GM19035 (cell line): ENCODE results near the gene HSD17B10.
A peak's percentile ranks its signal among the peaks of the same experiment; 100 is the strongest.
"Not testable (repeated sequence)": the region's sequence is repeated elsewhere in the genome, so short reads cannot be mapped to it uniquely, and the experiment has no call there.

ENCODE experiments used
- ATAC-seq: cut with Tn5 transposase; IDR thresholded peaks from one replicate; pipeline ENCODE4 v1.9.1; 2021; ENCODE audit not compliant: unreplicated experiment

Gene HSD17B10

GRCh38 chrX:53438174-53438831 lies 4.1 kb upstream of the HSD17B10 start:
- ATAC-seq: no peak

- no peak for ATAC-seq
These were observed 3.0 kb upstream of the HSD17B10 start for GRCh38 chrX:53437206-53437605.

DNA sequence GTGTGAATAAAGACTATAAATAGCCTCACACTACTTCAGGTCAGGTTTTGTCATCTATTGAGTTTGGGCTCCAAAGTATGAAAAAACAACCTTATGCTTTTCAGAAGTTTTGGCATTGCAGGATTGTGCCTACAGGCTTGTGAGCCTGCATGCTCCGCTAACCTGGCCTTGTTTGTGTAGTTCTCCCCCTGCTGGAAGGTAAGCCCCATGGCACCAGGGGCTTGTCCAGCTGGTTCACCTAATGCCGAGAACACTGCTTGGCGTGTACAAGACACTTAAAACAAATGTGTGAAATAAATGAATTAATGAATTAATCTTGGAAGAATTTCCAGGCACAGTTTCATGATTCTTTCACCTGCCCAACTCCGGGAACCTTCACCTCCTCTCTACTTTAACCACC lies 1.8 kb upstream of the HSD17B10 start:
- ATAC-seq: peak; percentile 47

- no peak for ATAC-seq
These were observed 3.9 kb downstream of the HSD17B10 start for GRCh38 chrX:53430231-53430630.

GRCh38 chrX:53429755-53430154 lies 4.4 kb downstream of the HSD17B10 start:
- no peak for ATAC-seq

DNA sequence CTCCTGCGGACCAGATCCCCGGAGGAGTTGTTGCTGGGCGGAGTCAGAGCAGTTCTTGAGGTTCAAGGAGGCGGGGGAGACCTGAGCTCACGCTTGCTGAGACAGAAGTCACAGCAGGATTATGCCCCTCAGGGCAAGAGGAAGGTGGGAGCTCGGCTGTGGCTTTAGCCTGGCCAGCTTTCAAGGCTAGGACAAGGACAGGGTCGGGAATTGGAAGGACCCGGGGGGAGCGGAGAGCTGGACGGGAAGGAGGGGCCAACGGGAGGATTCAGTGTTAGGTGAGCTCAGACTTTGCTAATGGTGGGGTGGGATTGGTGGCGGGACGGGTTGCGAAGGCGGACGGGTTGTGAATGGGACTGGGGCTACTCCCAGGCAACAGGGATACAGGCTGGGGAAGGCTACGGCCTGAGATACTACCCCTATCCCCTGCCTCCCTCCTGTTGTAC lies 11.3 kb downstream of the HSD17B10 start, which contains the start of gene RIBC1:
Gene RIBC1 (plus strand): TSS at position 13 of the 446 bp plus-strand sequence. CDS start 3,404 bp downstream, outside the sequence.
- ATAC-seq: no peak

DNA sequence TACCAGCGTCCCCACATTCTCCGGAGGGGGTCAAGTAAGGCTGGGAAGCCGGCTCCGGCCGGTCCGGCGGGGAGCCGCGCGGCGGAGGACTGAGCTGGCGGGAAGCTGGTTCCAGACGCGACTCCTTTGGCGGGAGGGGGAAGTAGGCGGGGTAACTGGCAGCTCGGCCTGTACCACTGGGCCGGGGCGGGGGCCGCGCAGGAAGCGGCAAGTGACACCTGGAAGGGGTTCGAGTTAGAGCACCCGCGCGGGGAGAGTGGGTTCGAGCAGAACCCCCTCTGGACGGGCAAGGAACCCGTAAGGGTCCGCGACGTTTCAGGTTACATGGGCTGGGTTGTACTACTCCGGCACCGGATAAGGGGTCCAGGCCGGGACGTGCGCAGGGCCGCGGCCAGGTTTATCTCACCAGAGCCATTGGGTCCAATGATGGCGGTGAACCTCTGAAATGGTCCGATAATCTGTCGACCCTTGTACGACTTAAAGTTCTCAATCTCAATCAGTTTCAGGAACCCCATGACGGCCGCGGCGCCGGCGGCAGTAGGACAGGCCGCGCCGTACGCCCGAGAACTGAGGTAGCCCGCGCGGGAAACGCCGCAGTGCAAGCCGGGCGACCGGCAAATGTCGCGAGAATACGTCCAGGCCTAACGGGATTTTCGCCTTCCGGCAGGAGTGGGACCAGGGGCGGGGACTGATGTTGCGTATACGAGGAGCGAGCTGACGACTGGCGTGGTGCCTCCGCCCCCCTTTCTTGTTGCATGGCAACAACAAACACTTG lies 11.9 kb downstream of the HSD17B10 start, which contains the start of gene SMC1A:
Gene SMC1A (minus strand): TSS at position 569 of the 775 bp plus-strand sequence. CDS start 54 bp downstream, at position 515.
- ATAC-seq: peak; percentile 95

DNA sequence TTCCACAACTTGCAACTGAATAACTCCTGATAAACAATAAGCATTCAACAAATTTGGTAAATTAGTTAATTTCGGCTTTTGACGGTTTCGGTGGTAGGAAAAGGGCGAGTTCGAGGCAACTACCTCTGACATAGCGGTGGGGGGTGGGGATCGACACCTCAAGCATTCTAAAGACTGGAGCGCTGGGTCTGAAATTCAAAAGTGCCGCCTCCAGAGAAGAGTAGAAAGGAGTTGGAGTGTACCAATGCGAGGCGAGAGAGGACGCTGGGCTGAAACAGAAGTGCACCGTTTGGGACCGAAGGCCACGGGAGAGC lies 12.4 kb downstream of the HSD17B10 start:
- peak; percentile 15 for ATAC-seq

DNA sequence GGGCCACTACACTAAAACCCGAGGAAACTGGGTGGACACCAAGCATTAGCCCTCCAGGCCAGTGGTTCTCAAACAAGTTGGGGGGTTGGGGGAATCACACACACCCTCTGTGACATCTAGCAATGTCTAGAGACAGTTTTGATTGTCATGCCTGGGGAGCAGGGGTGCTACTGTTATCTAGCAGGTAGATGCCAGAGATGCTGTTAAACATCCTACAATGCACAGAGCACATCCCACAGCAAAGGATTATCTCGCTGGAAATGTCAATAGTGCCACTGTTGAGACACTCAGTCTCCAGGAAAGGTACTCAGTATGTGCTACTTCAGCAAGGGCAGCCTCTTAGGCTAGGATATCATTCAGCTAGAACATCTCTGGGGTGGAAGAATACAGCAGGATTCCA lies 13.0 kb downstream of the HSD17B10 start:
- no peak for ATAC-seq

- not testable (repeated sequence) for ATAC-seq
These were observed 13.8 kb downstream of the HSD17B10 start for GRCh38 chrX:53420351-53420750.

DNA sequence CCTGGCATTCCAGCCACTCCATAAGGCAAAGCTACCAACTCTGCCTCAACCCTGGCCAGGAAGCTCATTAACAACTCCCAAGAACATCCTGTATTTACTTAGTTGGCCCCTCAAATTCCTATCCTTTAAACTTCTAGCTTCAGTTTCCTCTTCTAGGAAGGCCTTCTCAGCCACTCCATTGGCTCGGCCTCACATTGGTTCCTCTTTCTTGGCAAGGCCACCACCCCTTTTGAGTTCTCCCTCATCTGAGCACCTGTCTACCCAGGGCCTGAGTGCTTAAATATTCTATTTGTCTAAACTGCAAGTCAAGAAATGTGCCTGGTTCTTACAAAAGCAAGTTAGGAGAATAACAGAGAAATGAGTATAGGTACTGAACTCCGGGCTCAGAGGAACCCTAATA lies 21.7 kb downstream of the HSD17B10 start:
- ATAC-seq: no peak

GRCh38 chrX:53403535-53403934 lies 30.6 kb downstream of the HSD17B10 start:
- no peak for ATAC-seq

GRCh38 chrX:53398216-53398615 lies 36.0 kb downstream of the HSD17B10 start:
- ATAC-seq: no peak

GRCh38 chrX:53395605-53396298 lies 38.4 kb downstream of the HSD17B10 start:
- no peak for ATAC-seq

DNA sequence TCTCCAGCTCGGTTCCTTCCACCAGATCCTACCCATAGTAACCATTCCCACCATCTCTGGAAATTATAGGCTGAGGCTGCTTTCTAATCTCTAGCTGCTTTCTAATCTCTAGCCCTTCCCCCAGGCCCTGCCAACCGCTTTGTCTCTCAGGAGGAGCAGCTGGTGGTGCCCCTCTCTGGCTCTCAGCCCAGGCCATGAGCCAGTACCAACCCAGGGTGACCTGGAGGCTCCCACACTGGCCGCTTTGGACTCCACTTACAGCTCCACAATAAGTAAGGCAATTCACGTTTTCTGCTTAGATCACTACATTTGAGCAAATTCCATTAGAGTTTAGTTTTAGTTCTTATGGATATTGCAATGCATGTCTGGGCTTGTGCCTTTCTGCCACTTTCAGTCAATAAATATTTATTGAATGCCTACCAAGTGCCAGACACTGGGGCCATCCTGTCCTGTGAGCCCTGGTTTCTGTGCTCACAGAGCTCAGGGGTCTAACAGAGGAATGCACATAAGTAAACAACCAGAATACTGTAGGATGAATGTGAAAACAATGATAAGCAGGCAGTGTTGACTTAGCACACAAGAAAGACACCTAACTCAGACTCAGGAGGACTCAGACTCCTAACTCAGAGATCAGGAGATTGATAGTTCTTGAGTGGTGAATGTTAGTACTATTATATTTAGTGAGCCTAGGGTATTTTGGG lies 50.6 kb downstream of the HSD17B10 start:
- ATAC-seq: no peak
